Endothelial cell (in vitro differentiated cells): Measurements from ENCODE around the gene C1QA. TPM values are rescaled to one million over a fixed set of nuclear protein-coding genes. Genes with fewer than 3 reads are reported as not detected.

Source experiments
- DNase-seq: peaks from one replicate; pipeline ENCODE4 v3.0.0; 2021; ENCODE audit warnings: low spot score
- H3K27ac Mint-ChIP-seq: one replicate; pipeline ENCODE4 v1.8.0; 2021; ENCODE audit warnings: mixed read lengths, inconsistent platforms; ENCODE audit not compliant: unreplicated experiment
- H3K27me3 Mint-ChIP-seq: one replicate; pipeline ENCODE4 v1.8.0; 2021; ENCODE audit warnings: mild to moderate bottlenecking, moderate library complexity, mixed read lengths, inconsistent platforms; ENCODE audit not compliant: unreplicated experiment
- H3K36me3 Mint-ChIP-seq: one replicate; pipeline ENCODE4 v1.8.0; 2021; ENCODE audit warnings: mild to moderate bottlenecking, low read depth, mixed read lengths, inconsistent platforms; ENCODE audit not compliant: unreplicated experiment
- H3K4me1 Mint-ChIP-seq: one replicate; pipeline ENCODE4 v1.8.0; 2021; ENCODE audit warnings: mild to moderate bottlenecking, mixed read lengths, inconsistent platforms; ENCODE audit not compliant: unreplicated experiment
- H3K4me3 Mint-ChIP-seq: one replicate; pipeline ENCODE4 v1.8.0; 2021; ENCODE audit warnings: mild to moderate bottlenecking, mixed read lengths, inconsistent platforms; ENCODE audit not compliant: unreplicated experiment
- H3K9me3 Mint-ChIP-seq: one replicate; pipeline ENCODE4 v1.8.0; 2021; ENCODE audit warnings: mixed read lengths, inconsistent platforms; ENCODE audit not compliant: unreplicated experiment
- total RNA-seq: library from RNA; stranded (reverse); fragmentation: NEBNext Ultra II Directional; extraction: Animal tissue kit (Norgen Biotek cat#: 25700); gene quantifications from one replicate; pipeline ENCODE4 v1.2.1, GENCODE V29; 2021; ENCODE audit not compliant: unreplicated experiment
- TF ChIP-seq, protein P1 (sequence below): fragments of 200-600 bp; sonication (generic); IDR thresholded peaks from one replicate; pipeline ENCODE4 v1.5.0; 2021; ENCODE audit warnings: antibody characterized with exemption; ENCODE audit not compliant: unreplicated experiment

The C1QA gene
- total RNA-seq, 1 donor from 2014 or later, result not detected

DNA sequence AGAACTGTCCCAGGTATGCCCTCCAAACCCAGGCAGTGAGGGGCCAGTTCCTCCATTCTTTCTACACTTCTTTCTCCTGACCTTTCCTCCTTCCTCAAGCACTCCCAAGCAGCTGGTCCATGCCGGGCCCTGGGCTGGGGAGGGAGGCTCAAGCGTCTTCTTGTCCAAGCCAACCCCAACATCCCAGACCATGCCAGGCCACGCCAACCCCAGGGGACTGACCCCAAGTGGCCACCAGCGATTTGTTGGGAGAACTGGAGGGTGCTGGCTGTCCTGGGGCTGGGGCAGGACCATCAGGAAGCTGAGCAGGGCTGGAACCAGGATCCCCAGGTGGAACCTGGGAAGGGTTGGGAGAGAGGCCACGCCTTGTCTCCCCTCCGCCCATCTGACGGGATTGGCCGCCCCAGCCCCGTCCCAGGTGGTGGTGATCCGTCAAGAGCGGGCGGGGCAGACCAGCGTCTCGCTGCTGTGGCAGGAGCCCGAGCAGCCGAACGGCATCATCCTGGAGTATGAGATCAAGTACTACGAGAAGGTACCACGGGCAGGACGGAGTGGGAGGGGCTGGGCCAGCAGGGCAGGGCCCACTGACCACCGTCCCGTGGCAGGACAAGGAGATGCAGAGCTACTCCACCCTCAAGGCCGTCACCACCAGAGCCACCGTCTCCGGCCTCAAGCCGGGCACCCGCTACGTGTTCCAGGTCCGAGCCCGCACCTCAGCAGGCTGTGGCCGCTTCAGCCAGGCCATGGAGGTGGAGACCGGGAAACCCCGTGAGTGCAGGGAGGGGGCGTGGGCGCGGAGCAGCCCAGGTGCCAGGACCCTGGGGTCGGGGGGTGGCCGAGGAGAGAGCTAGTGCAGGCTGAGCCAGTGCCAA, 43.3 kb upstream of the C1QA start:
- Mint-ChIP-seq H3K36me3 (no peaks in the 10 kb centered on the region), H3K4me3 (no peak overlapping the region), H3K4me1 (no peaks in the 10 kb centered on the region), H3K27ac (no peak overlapping the region), H3K27me3 (peaks cover 17% of the 10 kb centered on the region), H3K9me3 (no peaks in the 10 kb centered on the region)
- TF ChIP-seq, protein P1, sequence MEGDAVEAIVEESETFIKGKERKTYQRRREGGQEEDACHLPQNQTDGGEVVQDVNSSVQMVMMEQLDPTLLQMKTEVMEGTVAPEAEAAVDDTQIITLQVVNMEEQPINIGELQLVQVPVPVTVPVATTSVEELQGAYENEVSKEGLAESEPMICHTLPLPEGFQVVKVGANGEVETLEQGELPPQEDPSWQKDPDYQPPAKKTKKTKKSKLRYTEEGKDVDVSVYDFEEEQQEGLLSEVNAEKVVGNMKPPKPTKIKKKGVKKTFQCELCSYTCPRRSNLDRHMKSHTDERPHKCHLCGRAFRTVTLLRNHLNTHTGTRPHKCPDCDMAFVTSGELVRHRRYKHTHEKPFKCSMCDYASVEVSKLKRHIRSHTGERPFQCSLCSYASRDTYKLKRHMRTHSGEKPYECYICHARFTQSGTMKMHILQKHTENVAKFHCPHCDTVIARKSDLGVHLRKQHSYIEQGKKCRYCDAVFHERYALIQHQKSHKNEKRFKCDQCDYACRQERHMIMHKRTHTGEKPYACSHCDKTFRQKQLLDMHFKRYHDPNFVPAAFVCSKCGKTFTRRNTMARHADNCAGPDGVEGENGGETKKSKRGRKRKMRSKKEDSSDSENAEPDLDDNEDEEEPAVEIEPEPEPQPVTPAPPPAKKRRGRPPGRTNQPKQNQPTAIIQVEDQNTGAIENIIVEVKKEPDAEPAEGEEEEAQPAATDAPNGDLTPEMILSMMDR, result no peak
- DNase-seq, result no peak

DNA sequence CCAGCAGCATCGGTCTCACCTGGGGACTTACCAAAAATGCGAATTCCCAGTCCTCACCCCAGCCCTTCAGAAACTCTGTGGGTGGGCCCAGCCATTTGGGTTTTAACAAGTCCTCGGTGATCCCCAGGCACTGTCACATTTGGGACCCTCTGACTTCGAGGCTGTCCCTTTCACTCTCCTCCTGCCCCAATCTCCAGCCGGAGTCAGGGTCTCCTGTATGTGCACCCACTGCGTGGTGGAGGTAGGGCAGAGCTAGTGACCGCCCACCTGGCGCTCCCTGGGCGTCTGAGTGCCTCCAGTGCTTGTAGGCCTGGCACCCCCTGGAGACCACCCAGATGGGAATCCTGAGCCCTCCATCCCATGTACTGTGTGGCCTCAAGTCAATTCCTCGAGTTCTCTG, 42.0 kb upstream of the C1QA start:
- Mint-ChIP-seq H3K27ac (no peak overlapping the region), H3K27me3 (peaks cover 17% of the 10 kb centered on the region), H3K4me3 (no peak overlapping the region), H3K4me1 (no peaks in the 10 kb centered on the region), H3K9me3 (no peaks in the 10 kb centered on the region), H3K36me3 (no peaks in the 10 kb centered on the region)
- TF ChIP-seq, protein P1, result no peak
- no peak for DNase-seq

DNA sequence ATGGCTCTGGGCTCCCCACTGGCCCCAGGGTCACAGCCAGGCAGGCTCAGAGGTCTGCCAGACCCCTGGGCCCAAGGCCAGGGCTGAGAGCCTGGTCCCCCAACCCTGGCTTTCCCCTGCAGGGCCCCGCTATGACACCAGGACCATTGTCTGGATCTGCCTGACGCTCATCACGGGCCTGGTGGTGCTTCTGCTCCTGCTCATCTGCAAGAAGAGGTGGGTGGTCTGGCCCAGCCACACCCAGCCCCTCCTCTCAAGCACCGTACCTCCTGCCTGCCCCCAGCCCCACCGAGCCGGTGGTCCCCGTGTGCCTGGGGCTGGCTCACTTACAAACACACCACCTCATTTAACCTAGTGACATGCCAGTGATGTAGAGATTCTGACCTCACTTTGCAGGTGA, 41.3 kb upstream of the C1QA start:
- TF ChIP-seq, protein P1, result no peak
- H3K27me3 Mint-ChIP-seq, result peaks cover 17% of the 10 kb centered on the region
- no peak overlapping the region for H3K4me3 Mint-ChIP-seq
- H3K27ac Mint-ChIP-seq, result no peak overlapping the region
- H3K9me3 Mint-ChIP-seq, result no peaks in the 10 kb centered on the region
- H3K36me3 Mint-ChIP-seq, result no peaks in the 10 kb centered on the region
- DNase-seq, result no peak
- no peaks in the 10 kb centered on the region for H3K4me1 Mint-ChIP-seq

DNA sequence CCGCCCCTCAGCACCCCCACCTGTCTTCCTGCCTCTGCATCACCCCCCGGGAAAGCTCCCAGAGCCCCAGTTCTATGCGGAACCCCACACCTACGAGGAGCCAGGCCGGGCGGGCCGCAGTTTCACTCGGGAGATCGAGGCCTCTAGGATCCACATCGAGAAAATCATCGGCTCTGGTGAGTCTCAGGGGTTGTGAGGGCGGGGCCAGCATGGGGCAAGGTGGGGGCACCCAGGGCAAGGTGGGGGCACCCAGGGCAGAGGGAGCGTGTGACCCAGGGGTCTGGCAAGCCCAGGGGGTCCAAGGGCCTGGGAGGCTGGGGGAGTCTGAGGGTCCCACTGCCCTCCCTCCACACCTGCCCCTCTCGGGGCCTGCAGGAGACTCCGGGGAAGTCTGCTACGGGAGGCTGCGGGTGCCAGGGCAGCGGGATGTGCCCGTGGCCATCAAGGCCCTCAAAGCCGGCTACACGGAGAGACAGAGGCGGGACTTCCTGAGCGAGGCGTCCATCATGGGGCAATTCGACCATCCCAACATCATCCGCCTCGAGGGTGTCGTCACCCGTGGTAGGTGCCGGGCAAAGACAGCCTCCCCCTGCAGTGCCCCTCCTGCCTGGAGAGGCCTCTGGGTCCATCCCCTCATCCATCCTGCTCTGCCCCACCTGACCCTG, 39.0 kb upstream of the C1QA start:
- Mint-ChIP-seq H3K36me3 (no peaks in the 10 kb centered on the region), H3K9me3 (no peaks in the 10 kb centered on the region), H3K4me3 (no peak overlapping the region), H3K27me3 (peaks cover 6% of the 10 kb centered on the region), H3K27ac (no peak overlapping the region), H3K4me1 (no peaks in the 10 kb centered on the region)
- TF ChIP-seq, protein P1, result no peak
- DNase-seq, result no peak

DNA sequence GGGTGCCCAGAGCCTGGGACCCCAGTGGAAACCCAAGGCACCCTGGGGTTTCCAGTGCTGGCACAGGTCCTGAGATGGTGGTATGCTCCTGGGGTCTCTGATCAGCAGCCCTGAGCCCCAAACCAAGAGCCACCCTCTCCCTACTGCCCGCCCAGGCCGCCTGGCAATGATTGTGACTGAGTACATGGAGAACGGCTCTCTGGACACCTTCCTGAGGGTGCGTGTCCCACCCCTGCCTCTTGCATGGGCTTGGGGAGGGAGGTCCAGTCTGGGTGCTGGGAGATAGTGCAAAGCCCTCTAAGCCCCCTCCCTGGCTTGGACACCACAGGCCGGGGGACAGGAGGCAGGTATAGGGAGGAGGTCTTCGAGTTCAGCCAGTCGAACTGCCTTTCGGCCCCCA, 38.4 kb upstream of the C1QA start:
- DNase-seq, result no peak
- H3K27ac Mint-ChIP-seq, result no peak overlapping the region
- H3K4me3 Mint-ChIP-seq, result no peak overlapping the region
- no peaks in the 10 kb centered on the region for H3K9me3 Mint-ChIP-seq
- H3K4me1 Mint-ChIP-seq, result no peaks in the 10 kb centered on the region
- H3K36me3 Mint-ChIP-seq, result no peaks in the 10 kb centered on the region
- H3K27me3 Mint-ChIP-seq, result peaks cover 6% of the 10 kb centered on the region
- TF ChIP-seq, protein P1, result no peak
